GM23248 (cell line): Measurements from ENCODE around the gene ZNF575. TPM values are rescaled to one million over a fixed set of nuclear protein-coding genes. Genes with fewer than 3 reads are reported as not detected.

Experiments
- DNase-seq: peaks from one replicate; pipeline ENCODE4 v3.0.0-alpha.2; 2015
- H2AFZ ChIP-seq: fragments of 200-600 bp; sonication (generic); 2 replicates; pipeline ENCODE4 v1.6.1; 2016; ENCODE audit warnings: antibody characterized with exemption
- H3F3A ChIP-seq: fragments of 200-600 bp; sonication (generic); 2 replicates; pipeline ENCODE4 v1.6.1; 2016; ENCODE audit warnings: mild to moderate bottlenecking, antibody characterized with exemption, mixed run types; ENCODE audit not compliant: insufficient read depth
- H3K27ac ChIP-seq: fragments of 200-600 bp; sonication (generic); 2 replicates; pipeline ENCODE4 v1.5.1; 2016; ENCODE audit warnings: mild to moderate bottlenecking
- H3K27me3 ChIP-seq: fragments of 200-600 bp; sonication (generic); replicated peaks from 2 replicates; pipeline ENCODE4 v1.6.1; 2016; ENCODE audit warnings: mild to moderate bottlenecking; ENCODE audit not compliant: insufficient read depth
- H3K36me3 ChIP-seq: fragments of 200-600 bp; sonication (generic); 2 replicates; pipeline ENCODE4 v1.6.1; 2016; ENCODE audit warnings: low read depth, mild to moderate bottlenecking
- H3K4me1 ChIP-seq: fragments of 200-600 bp; sonication (generic); 2 replicates; pipeline ENCODE4 v1.6.1; 2016; ENCODE audit warnings: mild to moderate bottlenecking; ENCODE audit not compliant: insufficient read depth
- H3K4me2 ChIP-seq: fragments of 200-600 bp; sonication (generic); one replicate; pipeline ENCODE4 v1.6.1; 2016; ENCODE audit warnings: mild to moderate bottlenecking; ENCODE audit not compliant: unreplicated experiment
- H3K4me3 ChIP-seq: fragments of 200-600 bp; sonication (generic); 2 replicates; pipeline ENCODE4 v1.5.1; 2016; ENCODE audit warnings: mild to moderate bottlenecking
- H3K79me2 ChIP-seq: fragments of 200-600 bp; sonication (generic); 2 replicates; pipeline ENCODE4 v1.6.1; 2016; ENCODE audit warnings: mild to moderate bottlenecking; ENCODE audit not compliant: insufficient read depth
- H3K9ac ChIP-seq: fragments of 200-600 bp; sonication (generic); 2 replicates; pipeline ENCODE4 v1.6.1; 2016; ENCODE audit warnings: mild to moderate bottlenecking
- H3K9me2 ChIP-seq: fragments of 200-600 bp; sonication (generic); 2 replicates; pipeline ENCODE4 v1.6.1; 2016; ENCODE audit warnings: mixed run types, mild to moderate bottlenecking, moderate library complexity; ENCODE audit not compliant: insufficient read depth
- H3K9me3 ChIP-seq: fragments of 200-600 bp; sonication (generic); one replicate; pipeline ENCODE4 v1.6.1; 2017; ENCODE audit warnings: low read depth
- H4K20me1 ChIP-seq: fragments of 200-600 bp; sonication (generic); 2 replicates; pipeline ENCODE4 v1.6.0; 2016; ENCODE audit not compliant: insufficient read depth
- EZH2 ChIP-seq: fragments of 200-600 bp; sonication (generic); IDR thresholded peaks from 2 replicates; pipeline ENCODE4 v1.6.1; 2018; ENCODE audit warnings: antibody characterized with exemption, mild to moderate bottlenecking; ENCODE audit not compliant: insufficient read depth, poor library complexity, severe bottlenecking
- EZH2phosphoT487 ChIP-seq: fragments of 200-600 bp; sonication (generic); IDR thresholded peaks from 2 replicates; pipeline ENCODE4 v1.6.1; 2018; ENCODE audit warnings: antibody characterized with exemption, moderate library complexity, mild to moderate bottlenecking, low read depth; ENCODE audit not compliant: insufficient read depth
- WGBS, 2 experiments: methylation state at CpG; one replicate each; pipeline ENCODE4 v1.1.6; 2015 to 2017; ENCODE audit warnings: low lambda C conversion rate in 2 of 2, low coverage in 1 of 2; ENCODE audit errors: missing lambda C conversion rate in 2 of 2; 5-methylcytosine and 5-hydroxymethylcytosine counted together
- in situ Hi-C: fragments of 300-500 bp; cut with MboI; formaldehyde crosslinking; loops from 2 replicates; pipeline ENCODE4 v1.15.0; 2020
- polyA plus RNA-seq: library from polyadenylated mRNA; unstranded; fragments of >200 nt; fragmentation: Nextera tagmentation; extraction: Ambion mirVana; gene quantifications from 2 replicates; pipeline ENCODE4 v1.2.1, GENCODE V29; 2016
- total RNA-seq: library from RNA; depleted of rRNA; stranded (reverse); fragments of >200 nt; shearing (Covaris generic); gene quantifications from 2 replicates; pipeline ENCODE4 v1.2.3, GENCODE V29; 2014

Gene ZNF575
- total and polyA plus RNA-seq, 2 experiments from 2014 or later = 0.22 to 3.1 TPM

DNA sequence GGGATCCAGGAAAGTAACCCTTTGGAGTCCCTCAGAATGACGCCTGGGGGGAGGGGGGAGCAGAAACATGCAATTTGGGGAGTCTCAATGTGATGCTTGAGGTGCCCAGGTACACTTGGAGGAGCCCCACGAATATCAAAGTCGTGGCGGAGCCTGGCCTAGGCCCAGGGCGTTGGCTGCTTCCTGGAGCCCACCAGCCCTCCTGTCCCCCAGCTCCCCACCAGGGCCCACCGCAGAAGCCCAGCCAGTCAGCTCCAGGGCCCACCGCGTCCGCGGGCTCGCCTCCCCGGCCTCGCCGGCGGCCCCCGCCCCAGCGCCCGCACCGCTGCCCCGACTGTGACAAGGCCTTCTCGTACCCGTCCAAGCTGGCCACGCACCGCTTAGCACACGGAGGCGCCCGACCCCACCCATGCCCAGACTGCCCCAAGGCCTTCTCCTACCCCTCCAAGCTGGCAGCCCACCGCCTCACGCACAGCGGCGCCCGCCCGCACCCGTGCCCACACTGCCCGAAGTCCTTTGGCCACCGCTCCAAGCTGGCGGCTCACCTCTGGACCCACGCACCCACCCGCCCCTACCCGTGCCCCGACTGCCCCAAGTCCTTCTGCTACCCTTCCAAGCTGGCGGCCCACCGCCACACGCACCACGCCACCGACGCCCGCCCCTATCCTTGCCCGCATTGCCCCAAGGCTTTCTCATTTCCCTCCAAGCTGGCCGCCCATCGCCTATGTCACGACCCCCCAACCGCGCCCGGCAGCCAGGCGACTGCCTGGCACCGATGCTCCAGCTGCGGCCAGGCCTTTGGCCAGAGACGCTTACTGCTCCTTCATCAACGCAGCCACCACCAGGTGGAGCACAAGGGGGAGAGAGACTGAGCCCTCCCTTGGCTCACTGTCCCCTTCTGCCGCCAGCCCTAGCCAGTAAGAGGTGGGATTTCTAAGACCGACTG is 2.1 kb downstream of the ZNF575 start:
- DNase-seq = peak; percentile 71
- H3K4me2 ChIP-seq = no peak overlapping the region
- H2AFZ ChIP-seq = no peak overlapping the region
- H3K9me3 ChIP-seq = no peaks in the 10 kb centered on the region
- H3K27ac ChIP-seq = no peak overlapping the region
- no peak for TF ChIP-seq EZH2
- no peak for TF ChIP-seq EZH2phosphoT487
- H3K4me1 ChIP-seq = peaks cover 6% of the 10 kb centered on the region; the same call in 1 of the 2 replicates
- H3K79me2 ChIP-seq = no peaks in the 10 kb centered on the region
- H3K27me3 ChIP-seq = no peaks in the 10 kb centered on the region
- peaks cover 10% of the 10 kb centered on the region; the same call in 1 of the 2 replicates for H3K36me3 ChIP-seq
- H4K20me1 ChIP-seq = no peaks in the 10 kb centered on the region
- 59 to 71% methylated on average over 28 to 62 of the region's 62 CpGs for WGBS, 2 experiments
- H3K9me2 ChIP-seq = no peaks in the 10 kb centered on the region
- no peak overlapping the region for H3K4me3 ChIP-seq
- H3K9ac ChIP-seq = no peak overlapping the region
- H3F3A ChIP-seq = peaks cover 11% of the 10 kb centered on the region
- in situ Hi-C loops = no loop called here

DNA sequence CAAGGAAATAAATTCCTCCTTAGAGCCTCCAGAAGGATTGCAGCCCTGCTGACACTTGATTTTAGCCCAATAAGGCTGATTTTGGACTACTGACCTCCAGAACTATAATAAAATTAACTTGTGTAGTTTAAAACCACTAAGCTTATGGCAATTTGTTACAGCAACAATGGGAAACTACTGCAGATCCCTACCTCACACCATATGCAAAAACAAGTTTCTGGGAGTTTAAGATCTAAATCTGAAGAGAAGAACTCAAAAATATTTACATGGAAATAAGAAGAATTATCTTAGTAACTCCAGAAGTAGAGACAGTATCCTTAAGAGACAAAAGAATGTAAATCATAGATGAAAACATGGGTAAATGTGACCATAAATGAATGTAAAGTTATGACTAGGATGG is 5.9 kb downstream of the ZNF575 start:
- H3K36me3 ChIP-seq = peaks cover 10% of the 10 kb centered on the region; the same call in 1 of the 2 replicates
- in situ Hi-C loops = no loop called here
- DNase-seq = no peak

DNA sequence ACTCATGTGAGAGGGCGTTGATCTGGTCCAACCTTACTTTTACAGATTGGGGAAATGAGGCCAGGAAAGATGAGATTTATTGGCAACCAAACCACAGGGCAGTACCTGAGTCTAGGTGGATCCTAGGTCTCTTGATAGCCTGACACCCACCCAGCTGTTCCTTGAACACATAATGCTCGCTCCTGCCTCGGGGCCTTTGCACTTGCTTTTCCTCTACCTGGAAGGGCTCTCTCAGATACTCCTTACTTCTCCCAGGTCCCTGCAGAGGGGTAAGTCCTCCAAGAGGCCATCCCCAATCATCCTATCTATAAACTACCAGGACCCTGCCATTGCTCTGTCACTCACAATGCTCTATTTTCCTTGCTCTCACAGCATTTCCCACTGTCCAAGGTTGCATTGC is 7.4 kb downstream of the ZNF575 start:
- no peaks in the 10 kb centered on the region for H4K20me1 ChIP-seq
- no peak overlapping the region for H3K9ac ChIP-seq
- H3K4me1 ChIP-seq = no peaks in the 10 kb centered on the region
- H3K9me2 ChIP-seq = no peaks in the 10 kb centered on the region
- 96 to 98% methylated on average over 3 of the region's 3 CpGs for WGBS, 2 experiments
- no peak overlapping the region for H2AFZ ChIP-seq
- H3K4me2 ChIP-seq = no peak overlapping the region
- no peak for TF ChIP-seq EZH2phosphoT487
- in situ Hi-C loops = no loop called here
- H3F3A ChIP-seq = no peaks in the 10 kb centered on the region
- H3K27me3 ChIP-seq = no peaks in the 10 kb centered on the region
- no peak for DNase-seq
- H3K4me3 ChIP-seq = no peak overlapping the region
- H3K27ac ChIP-seq = no peak overlapping the region
- H3K79me2 ChIP-seq = no peaks in the 10 kb centered on the region
- H3K36me3 ChIP-seq = peaks cover 10% of the 10 kb centered on the region; the same call in 1 of the 2 replicates
- H3K9me3 ChIP-seq = no peaks in the 10 kb centered on the region

More for the DNA sequence above, 5.9 kb downstream of the ZNF575 start:
- no peak overlapping the region for H2AFZ ChIP-seq
- no peaks in the 10 kb centered on the region for H3F3A ChIP-seq
- no peak overlapping the region for H3K4me2 ChIP-seq
- no peaks in the 10 kb centered on the region for H3K4me1 ChIP-seq
- no peak overlapping the region for H3K9ac ChIP-seq
- no peak overlapping the region for H3K4me3 ChIP-seq
- no peaks in the 10 kb centered on the region for H3K9me3 ChIP-seq
- no peaks in the 10 kb centered on the region for H3K9me2 ChIP-seq
- no peaks in the 10 kb centered on the region for H3K79me2 ChIP-seq
- no peaks in the 10 kb centered on the region for H4K20me1 ChIP-seq
- TF ChIP-seq EZH2 = no peak
- TF ChIP-seq EZH2phosphoT487 = no peak
- H3K27me3 ChIP-seq = no peaks in the 10 kb centered on the region
- no peak overlapping the region for H3K27ac ChIP-seq

DNA sequence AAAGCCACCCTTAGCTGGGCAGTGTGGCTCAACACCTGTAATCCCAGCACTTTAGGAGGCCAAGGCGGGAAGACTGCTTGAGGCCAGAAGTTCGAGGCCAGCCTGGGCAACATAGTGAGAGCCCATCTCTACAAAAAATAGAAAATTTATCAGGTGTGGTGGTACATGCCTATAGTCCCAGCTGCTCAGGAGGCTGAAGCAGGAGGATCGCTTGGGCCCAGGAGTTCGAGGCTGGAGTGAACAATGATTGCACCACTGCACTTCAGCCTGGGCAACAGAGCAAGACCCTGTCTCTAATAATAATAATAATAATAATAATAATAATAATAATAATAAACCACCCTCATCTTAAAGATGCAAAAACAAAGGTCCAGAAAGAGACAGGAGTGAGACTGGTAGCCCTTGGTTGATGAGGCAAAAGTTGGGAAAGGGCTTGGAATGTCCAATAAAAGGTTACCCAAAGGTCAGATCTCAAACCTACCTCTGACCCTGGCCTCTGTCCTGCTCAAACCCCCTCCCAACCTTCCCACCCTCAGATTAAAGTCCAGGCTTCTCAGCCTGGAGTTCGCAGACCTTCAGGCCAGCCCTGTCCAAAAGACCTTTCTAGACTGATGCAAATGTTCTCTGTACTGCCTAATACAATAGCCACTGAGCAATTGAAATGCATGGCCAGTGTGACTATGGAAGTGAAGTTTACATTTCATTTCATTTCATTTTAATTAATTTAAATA is 9.1 kb downstream of the ZNF575 start:
- Histone ChIP-seq H3K4me2 (no peak overlapping the region), H4K20me1 (no peaks in the 10 kb centered on the region), H3K27ac (no peak overlapping the region), H3K9me2 (no peaks in the 10 kb centered on the region), H3K27me3 (no peaks in the 10 kb centered on the region), H3K4me3 (no peak overlapping the region), H3F3A (no peaks in the 10 kb centered on the region), H2AFZ (no peak overlapping the region), H3K36me3 (peaks cover 10% of the 10 kb centered on the region; the same call in 1 of the 2 replicates), H3K9me3 (no peaks in the 10 kb centered on the region), H3K9ac (no peak overlapping the region), H3K79me2 (no peaks in the 10 kb centered on the region), H3K4me1 (no peaks in the 10 kb centered on the region)
- in situ Hi-C loops = no loop called here
- DNase-seq = no peak
- 94 to 97% methylated on average over 5 of the region's 5 CpGs for WGBS, 2 experiments
- no peak for TF ChIP-seq EZH2
- TF ChIP-seq EZH2phosphoT487 = no peak
